GM21737 (cell line): Measurements from ENCODE around the gene SSU72.
A peak's percentile ranks its signal among the peaks of the same experiment; 100 is the strongest.

Experiments
- ATAC-seq: cut with Tn5 transposase; IDR thresholded peaks from one replicate; pipeline ENCODE4 v1.9.1; 2021; ENCODE audit warnings: mild to moderate bottlenecking, moderate library complexity; ENCODE audit not compliant: unreplicated experiment

The SSU72 gene

GRCh38 chr1:1574721-1575537, at the start of gene SSU72:
SSU72 (minus strand) TSS chr1:1574863; CDS start chr1:1574557, 306 bp downstream.
- ATAC-seq: peak; percentile 69

GRCh38 chr1:1623631-1624442, 49.2 kb upstream of the SSU72 start:
- ATAC-seq: no peak

GRCh38 chr1:1623181-1623630, 48.5 kb upstream of the SSU72 start:
- no peak for ATAC-seq

- ATAC-seq: no peak
Observed at GRCh38 chr1:1622788-1623094, 48.1 kb upstream of the SSU72 start.

GRCh38 chr1:1622010-1622787, 47.5 kb upstream of the SSU72 start:
- ATAC-seq: no peak

GRCh38 chr1:1621173-1622009, 46.7 kb upstream of the SSU72 start:
- ATAC-seq: no peak

GRCh38 chr1:1620433-1621139, 45.9 kb upstream of the SSU72 start:
- no peak for ATAC-seq

- ATAC-seq: no peak
Observed at GRCh38 chr1:1619917-1620361, 45.3 kb upstream of the SSU72 start.

GRCh38 chr1:1618396-1619068, 43.9 kb upstream of the SSU72 start:
- no peak for ATAC-seq

- ATAC-seq: no peak
Observed at GRCh38 chr1:1617925-1618324, 43.3 kb upstream of the SSU72 start.

- no peak for ATAC-seq
Observed at GRCh38 chr1:1617516-1617915, 42.9 kb upstream of the SSU72 start.

GRCh38 chr1:1616838-1617237, 42.2 kb upstream of the SSU72 start:
- ATAC-seq: no peak

- ATAC-seq: peak; percentile 19
Observed at GRCh38 chr1:1616045-1616790, 41.6 kb upstream of the SSU72 start.

- ATAC-seq: peak; percentile 74
Observed at GRCh38 chr1:1615256-1616044, 40.8 kb upstream of the SSU72 start, which contains the start of gene MIB2. MIB2 (plus strand) TSS chr1:1615500; CDS start chr1:1623453, 7,953 bp downstream.

- ATAC-seq: no peak
Observed at GRCh38 chr1:1614954-1615255, 40.2 kb upstream of the SSU72 start.

GRCh38 chr1:1614204-1614953, 39.7 kb upstream of the SSU72 start:
- no peak for ATAC-seq

GRCh38 chr1:1613509-1614082, 38.9 kb upstream of the SSU72 start:
- ATAC-seq: no peak
